DND-41 (cell line): Measurements from ENCODE around the gene ACP4.

Experiments used
- CTCF ChIP-seq: IDR thresholded peaks from 2 replicates; pipeline ENCODE4 v1.5.1; 2012; ENCODE audit warnings: borderline replicate concordance, low read length, moderate library complexity, mild to moderate bottlenecking; ENCODE audit not compliant: poor library complexity, severe bottlenecking; ENCODE audit errors: extremely low read depth
- EZH2 ChIP-seq: IDR thresholded peaks from 3 replicates; pipeline ENCODE4 v1.6.1; 2012; ENCODE audit warnings: borderline replicate concordance, low read depth, mild to moderate bottlenecking, moderate library complexity, low read length, inconsistent platforms; ENCODE audit not compliant: severe bottlenecking

- no peak for TF ChIP-seq CTCF
- no peak for TF ChIP-seq EZH2
Measured at GRCh38 chr19:50831026-50831396, 40.8 kb downstream of the ACP4 start.
